A673 (cell line): ENCODE results near the gene NUCKS1. TPM values are rescaled to one million over a fixed set of nuclear protein-coding genes. Genes with fewer than 3 reads are reported as not detected.

ENCODE experiments used
- BruUV-seq: library from RNA; stranded (reverse); fragments of 400-500 nt; replicated peaks from 2 replicates; lab custom pipeline; 2021; lab: Mats Ljungman, UMichigan
- CTCF ChIA-PET: fragments of 300-600 bp; sonication (Branson Sonifier 250); formaldehyde crosslinking; loops from one replicate; lab custom pipeline; 2022; ENCODE audit warnings: antibody characterized with exemption; lab: Charles Lee
- POLR2A ChIA-PET: fragments of 300-600 bp; sonication (Branson Sonifier 250); formaldehyde crosslinking; loops from one replicate; lab custom pipeline; 2022; ENCODE audit warnings: antibody characterized with exemption; ENCODE audit not compliant: low non-redundant PET; lab: Charles Lee
- DNase-seq: peaks from one replicate; pipeline ENCODE4 v3.0.0-alpha.2; 2015; ENCODE audit warnings: low spot score
- H3K27ac ChIP-seq: fragments of 200-600 bp; sonication (generic); 2 replicates; pipeline ENCODE4 v1.5.1; 2016; ENCODE audit warnings: mixed run types, low read depth, mild to moderate bottlenecking, mixed read lengths, antibody characterized with exemption, low read length; ENCODE audit not compliant: poor library complexity, severe bottlenecking
- H3K27me3 ChIP-seq: fragments of 200-600 bp; sonication (generic); replicated peaks from 2 replicates; pipeline ENCODE4 v1.6.1; 2017; ENCODE audit warnings: mixed run types, low read depth, mild to moderate bottlenecking, mixed read lengths, antibody characterized with exemption, low read length; ENCODE audit not compliant: insufficient read depth, poor library complexity
- H3K36me3 ChIP-seq: fragments of 200-600 bp; sonication (generic); 2 replicates; pipeline ENCODE4 v1.6.1; 2016; ENCODE audit warnings: mixed run types, mild to moderate bottlenecking, mixed read lengths, antibody characterized with exemption, low read length; ENCODE audit not compliant: insufficient read depth, poor library complexity, severe bottlenecking
- H3K4me1 ChIP-seq: fragments of 200-600 bp; sonication (generic); 2 replicates; pipeline ENCODE4 v1.6.1; 2017; ENCODE audit warnings: mixed run types, mild to moderate bottlenecking, mixed read lengths, antibody characterized with exemption, low read length; ENCODE audit not compliant: insufficient read depth, poor library complexity, severe bottlenecking
- H3K4me3 ChIP-seq: fragments of 200-600 bp; sonication (generic); 2 replicates; pipeline ENCODE4 v1.5.1; 2016; ENCODE audit warnings: low read depth, mixed run types, mild to moderate bottlenecking, mixed read lengths, low read length; ENCODE audit not compliant: poor library complexity, severe bottlenecking
- H3K9me3 ChIP-seq: fragments of 200-600 bp; sonication (generic); 2 replicates; pipeline ENCODE4 v1.6.1; 2016; ENCODE audit warnings: mixed run types, low read depth, mild to moderate bottlenecking, mixed read lengths, antibody characterized with exemption, low read length; ENCODE audit not compliant: poor library complexity, severe bottlenecking
- CTCF ChIP-seq: fragments of 300-800, 200-600 bp; sonication (generic); conservative IDR thresholded peaks from 2 replicates; pipeline ENCODE4 v1.5.1; 2017; ENCODE audit warnings: low read depth, mild to moderate bottlenecking, antibody characterized with exemption, low read length, moderate library complexity, mixed read lengths
- EZH2 ChIP-seq: fragments of 200-600 bp; sonication (generic); IDR thresholded peaks from 2 replicates; pipeline ENCODE4 v1.6.1; 2017; ENCODE audit warnings: borderline replicate concordance, low read depth, mild to moderate bottlenecking, mixed read lengths, antibody characterized with exemption, low read length; ENCODE audit not compliant: poor library complexity, severe bottlenecking
- intact Hi-C: fragments of 100-400 bp; cut with micrococcal nuclease; formaldehyde crosslinking; loops from one replicate; pipeline ENCODE4 v1.10.0; 2022; ENCODE audit not compliant: unreplicated experiment
- total RNA-seq: library from RNA; stranded (reverse); gene quantifications from 2 replicates; pipeline ENCODE4 v1.2.3, GENCODE V29; 2021

Gene NUCKS1
- total RNA-seq, 1 experiment from 2014 or later = 437 TPM

DNA sequence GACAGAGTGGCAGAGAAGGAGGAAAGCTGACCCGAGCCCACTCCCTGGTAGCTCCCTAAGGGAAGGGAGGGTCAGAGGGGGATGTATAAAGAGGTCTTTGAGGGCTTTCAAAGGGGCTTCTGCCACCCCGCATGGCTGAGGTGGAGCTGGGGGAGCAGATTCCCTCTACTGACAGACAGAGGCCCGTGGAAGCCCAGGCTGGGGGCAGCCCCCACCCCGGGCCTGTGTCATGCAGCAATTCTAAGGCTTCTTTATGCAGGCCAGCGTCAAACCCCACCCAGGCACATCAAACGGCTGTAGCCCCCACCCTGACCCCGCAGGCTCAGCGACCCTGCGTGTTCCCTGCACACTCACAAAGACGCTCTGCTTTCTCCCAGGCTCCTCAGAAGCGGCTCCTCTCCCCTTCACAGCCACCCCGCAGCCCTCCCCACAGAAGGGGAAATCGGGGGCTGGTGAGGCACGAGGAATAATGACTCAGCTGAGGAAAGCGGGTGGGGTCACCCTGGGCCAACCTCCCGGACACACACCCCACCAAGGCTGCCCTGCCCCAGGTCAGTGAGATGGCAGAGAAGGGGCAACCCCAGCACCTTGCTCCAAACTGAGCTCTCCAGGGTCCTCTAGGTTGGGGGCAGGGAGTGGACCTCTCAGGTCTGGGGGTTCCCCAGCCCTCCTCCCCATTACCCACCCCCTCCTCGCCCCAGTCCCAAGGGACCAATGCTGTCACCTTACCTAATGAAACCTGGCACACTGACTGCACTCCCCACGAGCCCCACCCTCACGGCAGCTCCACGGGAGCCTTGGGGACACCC, 80.4 kb downstream of the NUCKS1 start:
- DNase-seq = no peak
- intact Hi-C loops = no loop called here
- Histone ChIP-seq H3K27ac (no peak overlapping the region), H3K9me3 (no peaks in the 10 kb centered on the region), H3K27me3 (no peaks in the 10 kb centered on the region), H3K36me3 (no peaks in the 10 kb centered on the region), H3K4me1 (no peaks in the 10 kb centered on the region), H3K4me3 (no peak overlapping the region)
- ChIA-PET POLR2A (no interaction called here), CTCF (interaction anchor here (1.2 kb wide), 1 partner anchor 10 kb away, joined by 3 read pairs; no protein-coding TSS in a partner anchor)
- TF ChIP-seq CTCF (no peak), EZH2 (no peak)
- BruUV-seq = no TSS peak

DNA sequence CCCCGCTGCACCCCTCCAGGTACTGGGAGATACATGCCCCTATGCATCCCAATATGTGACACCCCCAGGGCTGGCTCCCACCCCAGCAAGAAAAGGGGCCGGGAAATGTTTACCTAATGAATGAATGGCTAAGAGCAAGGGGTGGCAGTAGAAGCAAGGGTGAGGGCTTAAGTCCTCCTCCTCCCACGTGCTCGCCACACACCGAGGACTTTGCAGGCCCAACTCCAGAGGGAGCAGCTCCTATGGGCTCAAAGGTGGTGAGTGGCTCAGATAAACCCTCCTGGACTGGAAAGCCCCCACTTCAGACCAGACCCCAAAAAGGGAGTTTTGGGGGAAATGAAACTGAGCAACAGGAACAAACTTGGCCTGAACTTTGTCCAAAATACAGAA, 81.0 kb downstream of the NUCKS1 start:
- ChIA-PET POLR2A (no interaction called here), CTCF (no interaction called here)
- DNase-seq = no peak
- Histone ChIP-seq H3K4me3 (no peak overlapping the region), H3K27ac (no peak overlapping the region), H3K4me1 (no peaks in the 10 kb centered on the region), H3K9me3 (no peaks in the 10 kb centered on the region), H3K36me3 (no peaks in the 10 kb centered on the region), H3K27me3 (no peaks in the 10 kb centered on the region)
- BruUV-seq = no TSS peak
- intact Hi-C loops = no loop called here
- TF ChIP-seq EZH2 (no peak), CTCF (no peak)

GRCh38 chr1:205667909-205668643, 81.9 kb downstream of the NUCKS1 start:
- POLR2A ChIA-PET = no interaction called here
- intact Hi-C loops = no loop called here
- CTCF ChIA-PET = interaction anchor here (1.2 kb wide), 1 partner anchor 11 kb away, joined by 4 read pairs; no protein-coding TSS in a partner anchor
- Histone ChIP-seq H3K9me3 (no peaks in the 10 kb centered on the region), H3K4me1 (no peaks in the 10 kb centered on the region), H3K27me3 (no peaks in the 10 kb centered on the region), H3K4me3 (no peak overlapping the region), H3K27ac (no peak overlapping the region), H3K36me3 (no peaks in the 10 kb centered on the region)
- DNase-seq = no peak
- BruUV-seq = no TSS peak
- TF ChIP-seq EZH2 (no peak), CTCF (no peak)
